Measurements from ENCODE around the gene CC2D1A. TPM values are rescaled to one million over a fixed set of nuclear protein-coding genes. Genes with fewer than 3 reads are reported as not detected.

CC2D1A gene
- total RNA-seq, 6 experiments from 2014 or later, result 22.9 to 28.3 (median 25.5) TPM

- TF ChIP-seq CTCF (IDR thresholded peaks at IDR 0.05), result no peak
- no peaks in the 10 kb centered on the region for H3K36me3 Mint-ChIP-seq (ENCODE audit: low read depth)
- H3K27me3 Mint-ChIP-seq (ENCODE audit: insufficient read depth), result peaks cover 4% of the 10 kb centered on the region
- peaks cover 5% of the 10 kb centered on the region; the same call in 1 of the 2 replicates for H3K4me1 Mint-ChIP-seq (ENCODE audit: low read depth)
- H3K4me3 Mint-ChIP-seq, result no peak overlapping the region
- no peak overlapping the region for H3K27ac Mint-ChIP-seq
- no peaks in the 10 kb centered on the region for H3K9me3 Mint-ChIP-seq
- no peak for DNase-seq
Measured at GRCh38 chr19:13888281-13888680, 17.7 kb upstream of the CC2D1A start.

DNA sequence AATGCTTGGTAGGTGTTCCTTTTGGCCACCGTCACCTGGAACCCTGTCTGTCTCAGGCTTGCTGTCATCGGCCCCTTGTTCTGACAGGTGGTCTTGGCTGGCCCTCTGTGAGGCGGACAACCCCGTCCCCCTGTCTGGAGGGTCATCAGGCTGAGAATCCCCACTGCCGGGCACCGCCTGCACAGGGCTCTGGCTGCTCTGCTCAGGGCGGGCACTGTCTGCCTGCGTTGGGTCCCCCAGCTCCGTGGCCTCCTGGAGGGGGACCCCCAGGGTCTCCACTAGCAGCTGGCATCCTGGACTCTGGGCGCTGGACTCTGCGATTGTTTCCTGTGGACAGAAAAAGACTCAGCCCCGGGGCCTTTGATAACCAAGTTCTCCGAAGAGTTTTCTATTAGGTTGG lies 15.9 kb upstream of the CC2D1A start:
- no peak overlapping the region for H3K4me3 Mint-ChIP-seq
- H3K36me3 Mint-ChIP-seq (ENCODE audit: low read depth), result no peaks in the 10 kb centered on the region
- peaks cover 5% of the 10 kb centered on the region; the same call in 1 of the 2 replicates for H3K4me1 Mint-ChIP-seq (ENCODE audit: low read depth)
- peaks cover 4% of the 10 kb centered on the region for H3K27me3 Mint-ChIP-seq (ENCODE audit: insufficient read depth)
- H3K9me3 Mint-ChIP-seq, result no peaks in the 10 kb centered on the region
- TF ChIP-seq CTCF (IDR thresholded peaks at IDR 0.05), result no peak
- DNase-seq, result no peak
- H3K27ac Mint-ChIP-seq, result no peak overlapping the region

GRCh38 chr19:13892870-13893269 lies 13.1 kb upstream of the CC2D1A start:
- no peak overlapping the region for H3K27ac Mint-ChIP-seq
- H3K4me3 Mint-ChIP-seq, result no peak overlapping the region
- no peaks in the 10 kb centered on the region; the same call in 1 of the 2 replicates for H3K27me3 Mint-ChIP-seq (ENCODE audit: insufficient read depth)

DNA sequence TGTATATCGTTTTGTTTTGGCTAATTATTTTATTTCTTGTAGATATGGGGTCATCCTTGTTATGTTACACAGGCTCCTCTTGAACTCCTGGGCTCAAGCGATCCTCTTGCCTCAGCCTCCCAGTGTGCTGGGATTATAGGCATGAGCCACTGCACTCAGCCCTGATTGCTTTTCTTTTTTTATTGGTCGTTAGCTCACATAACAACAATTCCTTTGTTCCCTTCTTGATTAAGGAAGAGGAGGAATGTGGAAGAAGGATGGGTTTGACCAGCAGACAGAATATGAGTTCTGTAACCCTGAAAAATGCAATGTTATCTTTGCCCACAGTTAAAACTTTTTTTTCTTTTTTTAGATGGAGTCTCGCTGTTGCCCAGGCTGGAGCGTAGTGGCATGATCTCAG lies 11.4 kb upstream of the CC2D1A start:
- Mint-ChIP-seq H3K27me3 (ENCODE audit: insufficient read depth) (no peaks in the 10 kb centered on the region; the same call in 1 of the 2 replicates), H3K4me3 (no peak overlapping the region), H3K36me3 (ENCODE audit: low read depth) (no peaks in the 10 kb centered on the region), H3K27ac (no peak overlapping the region), H3K9me3 (no peaks in the 10 kb centered on the region), H3K4me1 (ENCODE audit: low read depth) (peaks cover 1% of the 10 kb centered on the region; the same call in 1 of the 2 replicates)
- no peak for DNase-seq
- no peak for TF ChIP-seq CTCF (IDR thresholded peaks at IDR 0.05)

More at GRCh38 chr19:13892870-13893269, 13.1 kb upstream of the CC2D1A start:
- no peaks in the 10 kb centered on the region for H3K4me1 Mint-ChIP-seq (ENCODE audit: low read depth)
- no peak for TF ChIP-seq CTCF (IDR thresholded peaks at IDR 0.05)
- no peaks in the 10 kb centered on the region for H3K36me3 Mint-ChIP-seq (ENCODE audit: low read depth)
- no peak for DNase-seq
- no peaks in the 10 kb centered on the region for H3K9me3 Mint-ChIP-seq

- Mint-ChIP-seq H3K27me3 (ENCODE audit: insufficient read depth) (no peaks in the 10 kb centered on the region; the same call in 1 of the 2 replicates), H3K36me3 (ENCODE audit: low read depth) (no peaks in the 10 kb centered on the region), H3K4me3 (no peak overlapping the region)
Measured at GRCh38 chr19:13896227-13896626, 9.8 kb upstream of the CC2D1A start.

More at GRCh38 chr19:13896227-13896626, 9.8 kb upstream of the CC2D1A start:
- TF ChIP-seq CTCF (IDR thresholded peaks at IDR 0.05), result no peak
- Mint-ChIP-seq H3K9me3 (no peaks in the 10 kb centered on the region), H3K27ac (no peak overlapping the region), H3K4me1 (ENCODE audit: low read depth) (peaks cover 11% of the 10 kb centered on the region)
- no peak for DNase-seq
